IMR-90 (cell line): ENCODE results near the gene MS4A6A.

Experiments
- MXI1 ChIP-seq: IDR thresholded peaks from 2 replicates; pipeline ENCODE4 v1.6.1; 2012; ENCODE audit warnings: low read depth, mild to moderate bottlenecking, low read length, moderate library complexity, borderline replicate concordance
- POLR2A ChIP-seq: IDR thresholded peaks from 2 replicates; pipeline ENCODE4 v1.6.1; 2012; ENCODE audit warnings: mild to moderate bottlenecking, low read depth, low read length
- TF ChIP-seq, protein P1 (sequence below): conservative IDR thresholded peaks from 2 replicates; pipeline ENCODE4 v1.5.1; 2012; ENCODE audit warnings: mild to moderate bottlenecking, low read depth, low read length, improper control_type of control experiment
- TF ChIP-seq, protein P2 (sequence below): fragments of 150-350 bp; IDR thresholded peaks from 2 replicates; pipeline ENCODE4 v1.6.1; 2017; ENCODE audit warnings: mild to moderate bottlenecking, antibody characterized with exemption, low read length, low read depth

DNA sequence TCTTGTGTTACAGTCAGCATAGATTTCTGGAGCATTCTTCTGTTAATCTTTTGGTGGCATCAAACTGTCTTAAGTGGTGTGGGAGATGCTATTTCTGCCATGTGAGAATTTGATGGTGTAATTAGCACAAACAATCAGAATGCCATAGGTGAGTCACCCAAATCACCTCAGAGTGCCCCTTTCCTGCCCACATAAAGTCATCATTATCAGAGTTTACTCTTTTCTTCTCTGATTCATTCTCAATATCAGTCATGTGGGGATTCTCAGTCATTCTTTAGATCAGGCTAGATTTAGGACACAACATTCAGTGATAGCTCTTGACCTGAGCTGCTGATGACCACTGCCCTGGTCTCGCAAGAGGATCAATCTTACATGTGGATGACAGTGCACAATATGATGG is 23.7 kb upstream of the MS4A6A start:
- TF ChIP-seq, protein P1, sequence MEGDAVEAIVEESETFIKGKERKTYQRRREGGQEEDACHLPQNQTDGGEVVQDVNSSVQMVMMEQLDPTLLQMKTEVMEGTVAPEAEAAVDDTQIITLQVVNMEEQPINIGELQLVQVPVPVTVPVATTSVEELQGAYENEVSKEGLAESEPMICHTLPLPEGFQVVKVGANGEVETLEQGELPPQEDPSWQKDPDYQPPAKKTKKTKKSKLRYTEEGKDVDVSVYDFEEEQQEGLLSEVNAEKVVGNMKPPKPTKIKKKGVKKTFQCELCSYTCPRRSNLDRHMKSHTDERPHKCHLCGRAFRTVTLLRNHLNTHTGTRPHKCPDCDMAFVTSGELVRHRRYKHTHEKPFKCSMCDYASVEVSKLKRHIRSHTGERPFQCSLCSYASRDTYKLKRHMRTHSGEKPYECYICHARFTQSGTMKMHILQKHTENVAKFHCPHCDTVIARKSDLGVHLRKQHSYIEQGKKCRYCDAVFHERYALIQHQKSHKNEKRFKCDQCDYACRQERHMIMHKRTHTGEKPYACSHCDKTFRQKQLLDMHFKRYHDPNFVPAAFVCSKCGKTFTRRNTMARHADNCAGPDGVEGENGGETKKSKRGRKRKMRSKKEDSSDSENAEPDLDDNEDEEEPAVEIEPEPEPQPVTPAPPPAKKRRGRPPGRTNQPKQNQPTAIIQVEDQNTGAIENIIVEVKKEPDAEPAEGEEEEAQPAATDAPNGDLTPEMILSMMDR = no peak
- TF ChIP-seq MXI1 = no peak
- TF ChIP-seq POLR2A = no peak
- TF ChIP-seq, protein P2, sequence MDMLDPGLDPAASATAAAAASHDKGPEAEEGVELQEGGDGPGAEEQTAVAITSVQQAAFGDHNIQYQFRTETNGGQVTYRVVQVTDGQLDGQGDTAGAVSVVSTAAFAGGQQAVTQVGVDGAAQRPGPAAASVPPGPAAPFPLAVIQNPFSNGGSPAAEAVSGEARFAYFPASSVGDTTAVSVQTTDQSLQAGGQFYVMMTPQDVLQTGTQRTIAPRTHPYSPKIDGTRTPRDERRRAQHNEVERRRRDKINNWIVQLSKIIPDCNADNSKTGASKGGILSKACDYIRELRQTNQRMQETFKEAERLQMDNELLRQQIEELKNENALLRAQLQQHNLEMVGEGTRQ = no peak
